Suppressor macrophage treated with lipopolysaccharide for 4 hours (primary cell): ENCODE measurements around the gene CIDEC.
"Not testable (repeated sequence)": the region's sequence is repeated elsewhere in the genome, so short reads cannot be mapped to it uniquely, and the experiment has no call there.

ENCODE experiments used
- DNase-seq: peaks from one replicate; pipeline ENCODE4 v3.0.0-alpha.2; 2020

Gene CIDEC

GRCh38 chr3:9872067-9872466 lies 8.0 kb downstream of the CIDEC start:
- DNase-seq, result peak; percentile 21

GRCh38 chr3:9870978-9871377 lies 9.1 kb downstream of the CIDEC start:
- no peak for DNase-seq

GRCh38 chr3:9869955-9870354 lies 10.1 kb downstream of the CIDEC start:
- DNase-seq, result no peak

- DNase-seq, result no peak
These were observed 12.9 kb downstream of the CIDEC start for GRCh38 chr3:9867106-9867505.

GRCh38 chr3:9866639-9867038 lies 13.4 kb downstream of the CIDEC start:
- no peak for DNase-seq

GRCh38 chr3:9865125-9865637 lies 14.9 kb downstream of the CIDEC start:
- not testable (repeated sequence) for DNase-seq

GRCh38 chr3:9864200-9864927 lies 15.7 kb downstream of the CIDEC start:
- DNase-seq, result peak; percentile 71

GRCh38 chr3:9863058-9863772 lies 16.8 kb downstream of the CIDEC start:
- no peak for DNase-seq

GRCh38 chr3:9862391-9863057 lies 17.5 kb downstream of the CIDEC start:
- peak; percentile 41 for DNase-seq

- DNase-seq, result no peak
These were observed 18.4 kb downstream of the CIDEC start for GRCh38 chr3:9861626-9862130.

GRCh38 chr3:9861201-9861600 lies 18.9 kb downstream of the CIDEC start:
- no peak for DNase-seq

GRCh38 chr3:9859530-9860025 lies 20.5 kb downstream of the CIDEC start:
- DNase-seq, result no peak

GRCh38 chr3:9855594-9855993 lies 24.5 kb downstream of the CIDEC start:
- DNase-seq, result no peak

- not testable (repeated sequence) for DNase-seq
These were observed 25.6 kb downstream of the CIDEC start for GRCh38 chr3:9854291-9854940.

GRCh38 chr3:9852528-9852927 lies 27.5 kb downstream of the CIDEC start:
- DNase-seq, result no peak

GRCh38 chr3:9851926-9852325 lies 28.1 kb downstream of the CIDEC start:
- DNase-seq, result not testable (repeated sequence)

- DNase-seq, result not testable (repeated sequence)
These were observed 28.7 kb downstream of the CIDEC start for GRCh38 chr3:9851383-9851782.

GRCh38 chr3:9848860-9849259 lies 31.2 kb downstream of the CIDEC start:
- peak; percentile 36 for DNase-seq

- not testable (repeated sequence) for DNase-seq
These were observed 32.2 kb downstream of the CIDEC start for GRCh38 chr3:9847870-9848269.

GRCh38 chr3:9846931-9847488 lies 33.0 kb downstream of the CIDEC start:
- DNase-seq, result no peak

GRCh38 chr3:9846231-9846630 lies 33.8 kb downstream of the CIDEC start:
- no peak for DNase-seq

GRCh38 chr3:9843715-9844438 lies 36.2 kb downstream of the CIDEC start, which contains the start of gene RPUSD3:
RPUSD3 (minus strand) TSS chr3:9844008; CDS start chr3:9843990, 18 bp downstream.
- DNase-seq, result peak; percentile 99
